ENCODE data around the gene BMPR2. TPM values are rescaled to one million over a fixed set of nuclear protein-coding genes. Genes with fewer than 3 reads are reported as not detected.
"Not testable (repeated sequence)": the region's sequence is repeated elsewhere in the genome, so short reads cannot be mapped to it uniquely, and the experiment has no call there.

The BMPR2 gene
- total RNA-seq (2014; rRNA removed; shearing (Covaris generic)) = 11.4 and 13.0 TPM in 2 replicates
- 14.0 and 23.5 TPM in 2 replicates for polyA plus RNA-seq (2015; cell fraction: cytosol; rRNA removed)
- polyA plus RNA-seq (2015; cell fraction: nucleus; rRNA removed) = 3.5 and 3.7 TPM in 2 replicates

DNA sequence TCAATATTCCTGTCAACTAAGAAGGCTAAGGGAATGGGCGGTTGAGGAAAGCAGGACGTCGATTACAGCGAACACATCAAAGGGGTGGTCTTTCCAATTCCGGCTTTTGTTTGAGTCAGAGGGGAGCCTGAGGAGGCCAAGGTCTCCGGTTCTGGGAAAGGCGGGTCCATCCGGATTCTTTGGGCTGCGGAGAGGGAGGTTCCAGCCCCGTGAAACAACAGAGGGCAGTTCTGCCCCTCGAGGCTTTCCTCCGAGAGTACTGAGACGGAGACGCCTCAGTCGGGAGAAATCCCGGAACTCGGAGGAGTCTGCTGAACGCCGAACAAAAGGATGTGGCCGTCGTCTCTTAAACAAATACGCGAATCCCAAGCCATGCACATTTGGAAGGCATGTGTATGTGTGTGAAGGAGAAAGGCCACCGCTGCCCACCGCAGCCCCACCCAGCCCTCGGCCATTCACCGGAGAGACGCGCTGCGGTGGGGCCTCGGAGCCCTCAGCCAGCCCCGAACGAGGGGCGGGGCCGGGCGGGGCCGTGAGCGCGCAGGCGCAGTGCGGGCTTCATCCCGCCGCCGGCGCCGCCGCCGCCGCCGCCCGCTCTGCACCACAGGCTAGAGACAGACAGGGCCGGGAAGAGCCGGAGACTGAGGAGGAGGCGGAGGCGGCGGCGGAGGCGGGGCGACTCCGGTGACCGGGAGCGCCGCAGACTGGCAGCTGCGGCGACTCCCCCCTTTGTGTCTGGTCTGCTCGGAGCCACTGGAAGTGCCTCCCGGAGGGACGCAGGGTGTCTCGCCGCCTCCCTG, at the start of gene BMPR2:
BMPR2 (plus strand) TSS at position 719 of the 800 bp plus-strand sequence. CDS start 1,148 bp downstream, outside the sequence.
- in situ Hi-C loops (cut with HindIII; ENCODE audit: low pct_unique_long_range_greater_than_20kb, low sequenced_read_pairs) = no loop called here
- DNase-seq (ENCODE audit: low read depth, low spot score) = peak; percentile 88

DNA sequence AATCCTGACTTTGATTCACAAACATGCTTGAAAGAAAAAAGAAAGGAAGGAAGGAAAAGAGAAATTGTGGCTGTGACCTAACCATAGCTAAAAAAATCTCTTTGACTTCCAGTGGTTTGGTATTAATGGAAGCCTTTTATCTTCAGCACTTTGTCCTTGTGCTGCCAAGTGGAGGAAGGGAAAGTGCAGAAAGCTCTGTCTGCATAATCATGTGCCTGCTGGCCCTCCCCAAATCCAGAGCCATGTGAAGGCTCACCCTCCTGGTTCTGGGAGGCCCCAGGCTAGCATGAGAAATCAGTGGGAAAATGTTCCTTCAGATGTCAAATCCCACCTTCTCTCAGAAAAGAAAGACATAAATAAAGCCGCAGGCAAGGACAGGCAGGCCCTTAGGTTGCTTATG, 48.3 kb upstream of the BMPR2 start:
- peak; percentile 86 for DNase-seq (ENCODE audit: low read depth, low spot score)
- in situ Hi-C loops (cut with HindIII; ENCODE audit: low pct_unique_long_range_greater_than_20kb, low sequenced_read_pairs) = no loop called here

DNA sequence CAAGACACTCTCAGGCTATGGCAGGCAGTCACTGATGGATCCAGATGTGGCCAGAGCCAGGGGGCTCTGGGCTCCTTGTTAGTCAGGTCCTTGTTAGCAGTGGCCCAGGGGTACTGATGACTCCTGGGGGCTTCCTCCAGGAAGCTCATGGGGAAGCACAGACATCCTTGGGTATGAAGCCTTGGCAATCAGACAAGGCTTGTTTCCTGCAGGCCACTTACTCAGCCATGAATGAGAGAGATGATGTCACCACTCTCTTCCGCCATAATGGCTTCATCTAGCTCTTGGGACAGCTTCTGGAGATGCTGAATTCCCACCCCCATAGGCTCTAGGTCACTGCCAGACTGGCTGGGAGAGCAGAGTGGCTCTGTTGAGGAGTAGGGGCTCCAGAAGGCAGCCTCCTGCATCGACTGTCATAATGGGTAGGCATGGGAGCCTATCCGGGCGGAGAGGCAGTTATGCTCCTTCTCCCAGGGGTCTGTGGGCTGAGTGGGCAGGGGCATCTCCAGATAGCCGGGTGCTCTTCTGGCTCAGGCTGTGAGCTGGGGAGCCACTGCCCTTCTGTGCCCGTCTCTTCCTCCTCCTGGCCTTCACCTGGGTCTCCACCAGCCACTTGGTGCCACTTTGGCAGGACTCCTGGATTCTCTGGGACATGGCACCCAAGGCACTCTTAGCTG, 40.2 kb upstream of the BMPR2 start:
- DNase-seq (ENCODE audit: low read depth, low spot score) = no peak
- in situ Hi-C loops (cut with HindIII; ENCODE audit: low pct_unique_long_range_greater_than_20kb, low sequenced_read_pairs) = no loop called here

DNA sequence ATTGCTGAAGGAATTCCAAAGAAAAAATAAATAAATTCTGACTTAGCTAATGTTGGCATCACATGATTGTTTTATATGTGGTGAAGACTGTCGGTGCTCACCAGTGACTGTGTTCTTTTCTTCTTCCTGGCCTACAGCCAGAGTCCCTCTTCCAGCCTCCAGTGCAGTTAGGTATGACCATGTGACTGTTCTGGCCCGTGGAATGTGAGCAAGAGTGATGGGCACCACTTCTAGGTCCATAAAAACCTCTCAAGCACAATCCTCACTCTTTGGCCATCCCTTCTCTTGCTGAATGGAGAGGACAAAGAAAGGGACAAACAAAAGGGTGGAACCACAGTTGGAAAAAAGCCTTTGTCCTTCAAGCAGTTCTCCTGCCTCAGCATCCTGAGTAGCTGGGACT, 39.0 kb upstream of the BMPR2 start:
- in situ Hi-C loops (cut with HindIII; ENCODE audit: low pct_unique_long_range_greater_than_20kb, low sequenced_read_pairs) = no loop called here
- DNase-seq (ENCODE audit: low read depth, low spot score) = no peak

DNA sequence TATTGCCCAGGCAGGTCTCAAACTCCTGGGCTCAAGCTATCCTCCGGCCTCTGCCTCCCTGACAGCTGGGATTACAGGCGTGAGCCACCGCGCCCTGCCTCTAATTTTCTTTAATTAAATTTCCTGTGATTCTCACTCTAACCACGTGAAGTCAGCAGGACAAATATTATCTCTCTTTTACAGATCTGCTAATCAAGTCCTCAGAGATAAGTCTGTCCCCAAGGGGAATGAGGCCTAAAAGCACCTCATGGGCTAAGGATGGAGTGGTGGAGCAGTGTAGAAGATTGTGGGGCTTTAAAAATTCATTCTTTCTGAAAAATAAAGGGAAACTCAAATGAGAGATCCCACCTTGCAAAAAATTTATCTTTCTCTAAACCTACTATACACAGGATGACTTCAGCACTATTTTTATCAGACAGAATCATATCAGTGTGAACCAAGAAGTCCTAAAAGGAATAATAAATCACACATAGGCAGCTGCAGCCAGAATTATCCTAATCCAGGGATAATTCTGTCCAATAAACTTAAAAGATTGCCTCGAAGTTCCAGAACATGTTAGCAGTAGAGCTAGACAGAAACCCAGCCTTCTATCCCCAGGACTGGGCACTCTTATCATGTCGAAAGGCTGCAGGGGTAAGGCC, 38.3 kb upstream of the BMPR2 start:
- no peak for DNase-seq (ENCODE audit: low read depth, low spot score)
- in situ Hi-C loops (cut with HindIII; ENCODE audit: low pct_unique_long_range_greater_than_20kb, low sequenced_read_pairs) = no loop called here

- in situ Hi-C loops (cut with HindIII; ENCODE audit: low pct_unique_long_range_greater_than_20kb, low sequenced_read_pairs) = no loop called here
- no peak for DNase-seq (ENCODE audit: low read depth, low spot score)
Observed at GRCh38 chr2:202339071-202339870, 36.9 kb upstream of the BMPR2 start.

DNA sequence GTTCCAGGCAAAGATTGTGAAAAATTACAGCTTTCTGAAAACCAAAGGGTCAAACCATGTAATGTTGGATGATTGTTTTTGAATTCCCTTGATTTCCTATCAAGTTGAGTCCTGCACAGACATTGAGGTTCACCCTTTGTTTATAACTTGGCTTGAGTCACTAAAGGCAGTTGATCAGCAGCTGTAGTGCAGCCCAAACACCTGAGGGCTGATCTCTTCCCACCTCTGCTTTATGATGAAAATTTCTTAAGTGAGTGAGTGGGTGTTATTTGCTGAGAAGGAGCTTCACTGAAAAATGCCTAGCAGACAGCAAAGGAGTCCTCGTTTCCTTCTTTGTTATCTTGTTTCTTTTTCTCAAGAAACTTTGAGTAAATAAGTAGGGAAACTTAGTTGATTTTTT, 31.9 kb upstream of the BMPR2 start:
- in situ Hi-C loops (cut with HindIII; ENCODE audit: low pct_unique_long_range_greater_than_20kb, low sequenced_read_pairs) = no loop called here
- DNase-seq (ENCODE audit: low read depth, low spot score) = no peak

DNA sequence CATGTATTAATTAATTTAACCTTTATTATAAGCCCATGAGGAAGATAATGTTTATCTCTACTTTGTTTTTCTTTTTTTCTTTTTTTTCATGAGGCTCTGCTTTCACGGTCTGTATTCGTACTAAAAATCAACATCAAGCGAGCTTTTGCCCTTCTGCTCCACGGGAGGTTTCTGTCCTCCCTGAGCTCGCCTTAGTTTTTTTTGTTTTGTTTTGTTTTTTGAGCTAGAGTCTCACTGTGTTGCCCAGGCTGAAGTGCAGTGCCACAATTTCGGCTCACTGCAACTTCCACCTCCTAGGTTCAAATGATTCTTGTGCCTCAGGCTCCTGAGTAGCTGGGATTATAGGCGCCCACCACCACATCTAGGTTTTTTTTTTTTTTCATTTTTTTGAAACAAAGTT, 29.9 kb upstream of the BMPR2 start:
- no peak for DNase-seq (ENCODE audit: low read depth, low spot score)
- in situ Hi-C loops (cut with HindIII; ENCODE audit: low pct_unique_long_range_greater_than_20kb, low sequenced_read_pairs) = no loop called here

GRCh38 chr2:202353430-202353829, 22.7 kb upstream of the BMPR2 start:
- no peak for DNase-seq (ENCODE audit: low read depth, low spot score)
- in situ Hi-C loops (cut with HindIII; ENCODE audit: low pct_unique_long_range_greater_than_20kb, low sequenced_read_pairs) = no loop called here

DNA sequence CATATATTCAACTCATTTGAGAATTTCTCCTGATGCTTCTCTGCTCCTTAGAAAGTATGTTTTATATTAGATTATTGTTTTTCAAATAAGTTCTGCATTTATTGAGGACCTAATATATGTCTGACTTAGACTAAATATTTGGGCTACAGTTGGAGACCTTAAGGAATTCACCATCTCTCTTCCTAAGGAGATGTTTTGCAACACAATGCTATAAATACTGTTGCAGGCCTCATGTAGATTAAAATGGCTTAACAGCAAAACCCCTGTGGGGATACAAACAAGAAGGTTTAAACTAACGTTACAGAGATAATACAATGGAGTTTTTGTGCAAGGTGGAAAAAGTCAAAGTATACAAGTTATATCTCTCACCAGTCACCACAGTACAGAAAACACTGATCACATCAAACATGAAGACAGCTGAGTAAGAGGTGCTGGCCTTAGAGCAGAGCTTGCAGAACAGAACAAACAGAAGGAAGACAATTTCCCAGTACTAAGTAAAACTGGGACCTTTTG, 20.1 kb upstream of the BMPR2 start:
- DNase-seq (ENCODE audit: low read depth, low spot score) = peak; percentile 67
- in situ Hi-C loops (cut with HindIII; ENCODE audit: low pct_unique_long_range_greater_than_20kb, low sequenced_read_pairs) = no loop called here

GRCh38 chr2:202358924-202359323, 17.2 kb upstream of the BMPR2 start:
- DNase-seq (ENCODE audit: low read depth, low spot score) = not testable (repeated sequence)

GRCh38 chr2:202360646-202361045, 15.5 kb upstream of the BMPR2 start:
- DNase-seq (ENCODE audit: low read depth, low spot score) = no peak
- in situ Hi-C loops (cut with HindIII; ENCODE audit: low pct_unique_long_range_greater_than_20kb, low sequenced_read_pairs) = no loop called here

More at GRCh38 chr2:202358924-202359323, 17.2 kb upstream of the BMPR2 start:
- in situ Hi-C loops (cut with HindIII; ENCODE audit: low pct_unique_long_range_greater_than_20kb, low sequenced_read_pairs) = not testable (repeated sequence)

DNA sequence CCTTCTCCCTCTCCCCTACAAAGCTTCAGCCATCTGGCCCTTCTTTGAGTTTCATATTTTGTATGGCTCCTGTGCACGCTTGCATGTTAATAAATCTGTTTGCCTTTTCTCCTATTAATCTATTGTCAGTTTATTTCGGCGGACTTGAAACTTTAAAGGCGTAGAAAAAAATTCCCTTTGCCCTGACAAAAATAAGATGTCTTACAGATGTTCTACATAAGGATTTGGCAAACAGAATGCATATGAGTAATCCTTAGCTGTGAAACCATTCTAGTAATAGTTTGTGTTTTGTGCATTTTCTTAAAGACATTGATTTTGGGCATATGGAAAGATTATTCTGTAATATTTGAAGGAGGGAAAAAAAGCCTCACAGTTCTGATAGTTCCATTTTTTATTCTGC, 15.0 kb upstream of the BMPR2 start:
- no peak for DNase-seq (ENCODE audit: low read depth, low spot score)
- in situ Hi-C loops (cut with HindIII; ENCODE audit: low pct_unique_long_range_greater_than_20kb, low sequenced_read_pairs) = no loop called here

GRCh38 chr2:202373490-202373889, 2.6 kb upstream of the BMPR2 start:
- in situ Hi-C loops (cut with HindIII; ENCODE audit: low pct_unique_long_range_greater_than_20kb, low sequenced_read_pairs) = no loop called here
- DNase-seq (ENCODE audit: low read depth, low spot score) = no peak

GRCh38 chr2:202374383-202374782, 1.7 kb upstream of the BMPR2 start:
- DNase-seq (ENCODE audit: low read depth, low spot score); in situ Hi-C loops (cut with HindIII; ENCODE audit: low pct_unique_long_range_greater_than_20kb, low sequenced_read_pairs): not testable (repeated sequence)

GRCh38 chr2:202375033-202375608, 1.0 kb upstream of the BMPR2 start:
- peak; percentile 56 for DNase-seq (ENCODE audit: low read depth, low spot score)
- in situ Hi-C loops (cut with HindIII; ENCODE audit: low pct_unique_long_range_greater_than_20kb, low sequenced_read_pairs) = no loop called here
